Left ventricle myocardium inferior (tissue), 1 donor: Measurements from ENCODE around the gene PRUNE1. TPM values are rescaled to one million over a fixed set of nuclear protein-coding genes. Genes with fewer than 3 reads are reported as not detected.

ENCODE experiments used
- DNase-seq: peaks from one replicate; pipeline ENCODE4 v3.0.0-alpha.2; 2020
- H3K27ac ChIP-seq: fragments of 200-600 bp; replicated peaks from 2 replicates; pipeline ENCODE4 v1.8.0; 2021
- H3K27me3 ChIP-seq: fragments of 200-600 bp; 2 replicates; pipeline ENCODE4 v1.8.0; 2021; ENCODE audit warnings: low read depth
- H3K36me3 ChIP-seq: fragments of 200-600 bp; 2 replicates; pipeline ENCODE4 v1.8.0; 2021
- H3K4me1 ChIP-seq: fragments of 200-600 bp; 2 replicates; pipeline ENCODE4 v1.8.0; 2021
- H3K4me3 ChIP-seq: fragments of 200-600 bp; 2 replicates; pipeline ENCODE4 v1.8.0; 2021; ENCODE audit warnings: mild to moderate bottlenecking, moderate library complexity
- H3K9me3 ChIP-seq: fragments of 200-600 bp; replicated peaks from 2 replicates; pipeline ENCODE4 v1.8.0; 2021
- CTCF ChIP-seq: fragments of 200-600 bp; IDR thresholded peaks from 2 replicates; pipeline ENCODE4 v1.8.0; 2021; ENCODE audit warnings: antibody characterized with exemption, mild to moderate bottlenecking, borderline replicate concordance
- intact Hi-C: fragments of 100-400 bp; cut with micrococcal nuclease; formaldehyde crosslinking; loops from one replicate; pipeline ENCODE4 v1.11.0; 2022
- total RNA-seq: library from RNA; stranded (reverse); fragmentation: NEBNext Ultra II Directional; extraction: Animal tissue kit (Norgen Biotek cat#: 25700); gene quantifications from one replicate; pipeline ENCODE4 v1.2.1, GENCODE V29; 2021
- donor health status: DM: no; HTN: yes; CAD: no; lungs with severe emphysema.

The PRUNE1 gene
- total RNA-seq, 1 donor from 2014 or later: 42.8 TPM

- no peaks in the 10 kb centered on the region for H3K27me3 ChIP-seq
- no peaks in the 10 kb centered on the region for H3K9me3 ChIP-seq
- peak overlapping the region; percentile 94 for H3K4me3 ChIP-seq
- peak; percentile 33 for DNase-seq
- peak; percentile 12 for TF ChIP-seq CTCF
- peak overlapping the region; percentile 99 for H3K27ac ChIP-seq
- H3K36me3 ChIP-seq: peaks cover 2% of the 10 kb centered on the region
- intact Hi-C loops: no loop called here
- peaks cover 79% of the 10 kb centered on the region for H3K4me1 ChIP-seq
Measured at GRCh38 chr1:150973836-150974579, 34.2 kb upstream of the PRUNE1 start.

- peak; percentile 1 for TF ChIP-seq CTCF
- intact Hi-C loops: no loop called here
- Histone ChIP-seq H3K4me1 (peaks cover 78% of the 10 kb centered on the region), H3K27me3 (no peaks in the 10 kb centered on the region), H3K36me3 (no peaks in the 10 kb centered on the region), H3K9me3 (no peaks in the 10 kb centered on the region), H3K4me3 (peak within 1 kb of the TSS; percentile 94), H3K27ac (peak within 1 kb of the TSS; percentile 99)
- DNase-seq: peak; percentile 86
Measured at GRCh38 chr1:150974580-150975478, 33.4 kb upstream of the PRUNE1 start, which contains the start of gene CERS2. Gene CERS2 (minus strand): TSS chr1:150974835. CDS start chr1:150969090, 5,745 bp downstream.

DNA sequence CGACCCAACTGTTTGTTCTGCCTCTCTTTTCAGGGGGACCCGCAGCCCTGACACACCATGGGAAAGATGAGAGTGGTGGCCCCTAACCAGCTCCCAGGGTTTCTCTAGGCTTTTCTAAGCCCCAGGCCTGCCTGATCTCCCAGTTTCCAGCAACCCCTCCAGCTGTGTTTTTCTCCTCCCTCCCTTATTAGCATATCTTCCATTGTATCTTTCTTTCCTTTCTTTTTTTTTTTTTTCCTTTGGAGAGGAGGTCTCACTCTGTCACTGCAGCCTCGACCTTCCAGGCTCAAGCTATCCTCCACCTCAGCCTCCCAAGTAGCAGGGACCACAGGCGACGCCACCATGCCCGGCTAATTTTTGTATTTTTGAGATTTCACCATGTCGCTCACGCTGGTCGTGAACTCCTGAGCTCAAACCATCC lies 31.8 kb upstream of the PRUNE1 start:
- no peak for TF ChIP-seq CTCF
- Histone ChIP-seq H3K9me3 (no peaks in the 10 kb centered on the region), H3K4me3 (no peak overlapping the region), H3K27me3 (no peaks in the 10 kb centered on the region), H3K27ac (peak overlapping the region; percentile 73), H3K4me1 (peaks cover 63% of the 10 kb centered on the region), H3K36me3 (no peaks in the 10 kb centered on the region)
- intact Hi-C loops: no loop called here
- DNase-seq: no peak

DNA sequence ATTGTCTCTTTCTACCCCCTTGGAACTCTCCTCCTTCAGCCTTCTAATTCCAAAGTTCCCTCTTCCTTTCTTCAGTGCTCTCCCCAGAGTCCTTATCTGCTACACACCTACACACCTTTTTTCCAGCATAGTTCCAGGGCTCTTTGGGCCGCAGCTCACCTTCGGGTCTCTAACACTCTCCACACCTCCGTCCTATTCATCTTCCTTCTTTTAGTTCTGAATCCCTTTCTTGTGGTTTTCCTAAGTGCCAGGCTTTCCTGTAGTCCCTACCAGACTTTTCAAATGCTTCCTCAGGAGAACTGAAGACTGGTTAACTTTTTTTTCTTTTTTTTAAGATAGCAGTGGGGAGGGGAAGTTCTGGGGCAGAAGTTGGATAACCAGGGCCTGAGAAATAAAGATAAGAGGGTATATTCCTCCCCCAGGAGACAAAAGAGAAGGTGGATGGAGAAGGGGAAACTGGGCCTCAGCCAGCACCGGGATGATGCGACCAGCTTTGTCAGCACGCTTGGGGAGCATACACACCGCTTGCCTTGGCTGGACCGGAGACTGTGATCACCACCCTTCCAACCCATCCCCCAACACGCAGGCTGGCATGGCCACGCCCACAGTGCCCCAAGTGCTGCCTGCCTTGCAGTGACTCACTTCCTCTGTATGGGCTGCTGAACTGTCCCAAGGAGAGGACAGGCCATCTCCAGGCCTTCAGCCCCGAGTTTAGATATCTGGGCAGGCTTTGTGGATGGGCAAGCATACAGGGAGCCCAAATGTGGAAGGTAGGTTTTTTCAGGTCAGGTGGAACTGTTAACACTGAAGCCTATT lies 31.2 kb upstream of the PRUNE1 start:
- TF ChIP-seq CTCF: no peak
- no peaks in the 10 kb centered on the region for H3K27me3 ChIP-seq
- H3K4me1 ChIP-seq: peaks cover 57% of the 10 kb centered on the region
- H3K4me3 ChIP-seq: peak overlapping the region; percentile 21
- H3K27ac ChIP-seq: peak overlapping the region; percentile 73
- intact Hi-C loops: no loop called here
- DNase-seq: peak; percentile 82
- no peaks in the 10 kb centered on the region for H3K36me3 ChIP-seq
- H3K9me3 ChIP-seq: no peaks in the 10 kb centered on the region
